ENCODE data around the gene CLIC3. TPM values are rescaled to one million over a fixed set of nuclear protein-coding genes. Genes with fewer than 3 reads are reported as not detected.

The CLIC3 gene
- total and polyA plus RNA-seq, 2 donors from 2014 or later: 2.1 to 4.0 TPM

DNA sequence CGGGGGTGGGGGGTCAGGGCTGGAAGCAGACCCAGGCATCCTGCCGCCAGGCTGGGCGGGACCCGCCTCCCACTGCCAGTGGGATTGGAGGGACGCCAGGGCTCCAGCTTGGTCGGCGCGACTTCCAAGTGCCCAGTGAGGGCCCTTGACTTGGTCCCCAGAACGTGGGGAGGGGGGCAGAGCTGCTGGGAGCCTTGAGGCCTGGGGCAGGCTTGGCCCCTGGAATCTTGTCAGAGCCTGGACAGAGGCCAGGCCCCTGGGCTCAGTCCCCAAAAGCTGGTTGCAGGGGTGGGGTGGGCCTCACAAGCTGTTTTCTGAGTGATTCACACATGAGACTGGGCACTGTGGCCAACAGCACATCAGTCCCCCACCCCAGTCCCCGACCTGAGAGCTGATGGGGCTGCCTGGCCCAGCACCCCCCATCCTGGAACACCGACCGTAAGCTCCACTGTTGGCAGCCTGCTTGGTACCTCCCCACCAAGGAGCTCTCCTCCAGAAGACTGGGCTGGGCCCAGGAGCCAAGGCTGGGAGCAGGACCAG is 526 bp downstream of the CLIC3 start:
- Histone ChIP-seq H3K9ac (ENCODE audit: low read length in 3 of 3) (no peak overlapping the region), H3K4me1 (ENCODE audit: control insufficient read depth in 2 of 3, insufficient read depth in 2 of 3, low read depth in 1 of 3, low read length in 3 of 3) (peaks cover 0 to 20% (median 10%) of the 10 kb centered on the region in 3 donors), H3K27me3 (ENCODE audit: control insufficient read depth, insufficient read depth, low read length) (no peaks in the 10 kb centered on the region), H3K9me3 (ENCODE audit: control insufficient read depth in 2 of 3, insufficient read depth in 1 of 3, low read length in 3 of 3) (no peaks in the 10 kb centered on the region), H3K4me3 (ENCODE audit: low read length in 3 of 3) (no peak overlapping the region), H3K36me3 (ENCODE audit: control insufficient read depth in 2 of 3, insufficient read depth in 3 of 3, low read length in 3 of 3) (peaks cover 0 to 5% (median 0%) of the 10 kb centered on the region in 3 donors), H3K27ac (ENCODE audit: low read depth in 2 of 2, low read length in 2 of 2) (no peak overlapping the region)
- FAIRE-seq: no peak
- intact Hi-C loops (cut with DNase I): no loop called here
- no peak for DNase-seq
- TF ChIP-seq, protein P1, sequence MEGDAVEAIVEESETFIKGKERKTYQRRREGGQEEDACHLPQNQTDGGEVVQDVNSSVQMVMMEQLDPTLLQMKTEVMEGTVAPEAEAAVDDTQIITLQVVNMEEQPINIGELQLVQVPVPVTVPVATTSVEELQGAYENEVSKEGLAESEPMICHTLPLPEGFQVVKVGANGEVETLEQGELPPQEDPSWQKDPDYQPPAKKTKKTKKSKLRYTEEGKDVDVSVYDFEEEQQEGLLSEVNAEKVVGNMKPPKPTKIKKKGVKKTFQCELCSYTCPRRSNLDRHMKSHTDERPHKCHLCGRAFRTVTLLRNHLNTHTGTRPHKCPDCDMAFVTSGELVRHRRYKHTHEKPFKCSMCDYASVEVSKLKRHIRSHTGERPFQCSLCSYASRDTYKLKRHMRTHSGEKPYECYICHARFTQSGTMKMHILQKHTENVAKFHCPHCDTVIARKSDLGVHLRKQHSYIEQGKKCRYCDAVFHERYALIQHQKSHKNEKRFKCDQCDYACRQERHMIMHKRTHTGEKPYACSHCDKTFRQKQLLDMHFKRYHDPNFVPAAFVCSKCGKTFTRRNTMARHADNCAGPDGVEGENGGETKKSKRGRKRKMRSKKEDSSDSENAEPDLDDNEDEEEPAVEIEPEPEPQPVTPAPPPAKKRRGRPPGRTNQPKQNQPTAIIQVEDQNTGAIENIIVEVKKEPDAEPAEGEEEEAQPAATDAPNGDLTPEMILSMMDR (IDR thresholded peaks at IDR 0.05; ENCODE audit: borderline replicate concordance, extremely low read depth, insufficient read depth): no peak

DNA sequence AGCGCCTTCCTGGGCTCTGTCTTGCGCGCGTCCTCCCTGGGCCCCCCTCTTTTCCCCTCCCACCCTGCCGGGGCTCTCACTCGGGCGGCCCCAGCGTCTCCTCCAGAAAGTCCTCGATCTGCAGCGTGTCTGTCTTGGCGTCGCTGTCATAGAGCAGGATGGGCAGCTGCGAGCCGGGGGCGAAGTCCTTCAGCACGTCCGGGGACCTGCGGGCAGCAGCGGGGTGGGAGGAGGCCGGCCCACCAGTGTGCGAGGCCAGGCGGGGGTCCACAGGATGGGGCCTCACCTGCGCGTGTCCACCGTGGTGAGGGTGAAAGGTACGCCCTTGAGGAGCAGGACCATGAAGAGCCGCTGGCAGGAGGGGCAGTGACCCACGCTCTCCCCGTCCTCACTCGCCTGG is 1.0 kb downstream of the CLIC3 start:
- TF ChIP-seq, protein P1 (IDR thresholded peaks at IDR 0.05; ENCODE audit: borderline replicate concordance, extremely low read depth, insufficient read depth): no peak
- no peak overlapping the region for H3K27ac ChIP-seq (ENCODE audit: low read depth in 2 of 2, low read length in 2 of 2)
- H3K9ac ChIP-seq (ENCODE audit: low read length in 3 of 3): no peak overlapping the region
- intact Hi-C loops (cut with DNase I): no loop called here
- no peak overlapping the region for H3K4me3 ChIP-seq (ENCODE audit: low read length in 3 of 3)
- no peaks in the 10 kb centered on the region for H3K27me3 ChIP-seq (ENCODE audit: control insufficient read depth, insufficient read depth, low read length)
- H3K4me1 ChIP-seq (ENCODE audit: control insufficient read depth in 2 of 3, insufficient read depth in 2 of 3, low read depth in 1 of 3, low read length in 3 of 3): peaks cover 0 to 20% (median 10%) of the 10 kb centered on the region in 3 donors
- FAIRE-seq: no peak
- H3K9me3 ChIP-seq (ENCODE audit: control insufficient read depth in 2 of 3, insufficient read depth in 1 of 3, low read length in 3 of 3): no peaks in the 10 kb centered on the region
- no peak for DNase-seq
- H3K36me3 ChIP-seq (ENCODE audit: control insufficient read depth in 2 of 3, insufficient read depth in 3 of 3, low read length in 3 of 3): peaks cover 0 to 5% (median 0%) of the 10 kb centered on the region in 3 donors

DNA sequence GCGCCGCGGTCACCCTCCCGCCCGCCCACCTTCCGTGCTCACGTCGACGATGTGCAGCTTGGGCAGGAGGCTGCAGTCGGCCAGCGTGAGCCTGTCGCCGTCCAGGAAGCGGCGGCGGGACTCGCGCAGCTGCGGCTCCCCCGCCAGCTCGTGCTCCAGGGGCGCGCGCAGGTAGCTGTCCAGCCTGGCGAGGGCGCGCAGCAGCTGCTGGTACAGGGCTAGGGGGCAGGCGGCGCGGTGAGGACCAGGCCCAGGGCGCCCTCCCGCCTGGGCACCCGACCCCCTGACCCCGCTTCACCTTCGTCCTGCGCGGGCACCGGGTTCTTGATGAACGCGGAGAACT is 1.5 kb downstream of the CLIC3 start:
- FAIRE-seq (no peak), DNase-seq (peak in 4 of 5 donors; percentile 32 to 73 (median 59))
- Histone ChIP-seq H3K27me3 (ENCODE audit: control insufficient read depth, insufficient read depth, low read length) (no peaks in the 10 kb centered on the region), H3K9me3 (ENCODE audit: control insufficient read depth in 2 of 3, insufficient read depth in 1 of 3, low read length in 3 of 3) (no peaks in the 10 kb centered on the region), H3K4me3 (ENCODE audit: low read length in 3 of 3) (no peak overlapping the region), H3K27ac (ENCODE audit: low read depth in 2 of 2, low read length in 2 of 2) (no peak overlapping the region), H3K36me3 (ENCODE audit: control insufficient read depth in 2 of 3, insufficient read depth in 3 of 3, low read length in 3 of 3) (peaks cover 0 to 5% (median 0%) of the 10 kb centered on the region in 3 donors), H3K4me1 (ENCODE audit: control insufficient read depth in 2 of 3, insufficient read depth in 2 of 3, low read depth in 1 of 3, low read length in 3 of 3) (peaks cover 0 to 20% (median 10%) of the 10 kb centered on the region in 3 donors), H3K9ac (ENCODE audit: low read length in 3 of 3) (no peak overlapping the region)
- TF ChIP-seq, protein P1 (IDR thresholded peaks at IDR 0.05; ENCODE audit: borderline replicate concordance, extremely low read depth, insufficient read depth): no peak
- intact Hi-C loops (cut with DNase I): no loop called here

Data from kidney (tissue), 14 donors.